K562 (cell line): ENCODE results near the gene SVBP. TPM values are rescaled to one million over a fixed set of nuclear protein-coding genes. Genes with fewer than 3 reads are reported as not detected.

Experiments used
- ATAC-seq: fragments of 200-7000 bp; cut with Tn5 transposase; 3 replicates; pipeline ENCODE4 v1.9.1; 2020; ENCODE audit warnings: moderate library complexity
- BruUV-seq: library from RNA; stranded (reverse); fragments of 400-500 nt; replicated peaks from 2 replicates; lab custom pipeline; 2021; lab: Mats Ljungman, UMichigan
- CTCF ChIA-PET: fragments of 300-600 bp; formaldehyde crosslinking; extraction: SDS; loops from one replicate; lab custom pipeline; 2021; ENCODE audit warnings: low intra/inter-chr PET ratio; lab: Yijun Ruan, JAX
- POLR2A ChIA-PET: fragments of 300-600, 350-650 bp; sonication (Branson Sonifier 250); formaldehyde crosslinking; extraction: SDS; loops from one replicate; lab custom pipeline; 2021; ENCODE audit warnings: antibody characterized with exemption, inconsistent platforms; lab: Yijun Ruan, JAX
- DNase-seq, 4 experiments: peaks; one replicate each; pipeline versions ENCODE4 v3.0.0 to v3.0.0-alpha.2; 2011 to 2018; ENCODE audit warnings: low spot score in 3 of 4, mixed read lengths in 3 of 4; ENCODE audit errors: extremely low read depth in 1 of 4
- FAIRE-seq: peaks from 2 replicates; lab custom pipeline; 2011; peaks lifted over from hg19 to GRCh38; lab: Jason Lieb, UNC
- H2AFZ ChIP-seq: 2 replicates; pipeline ENCODE4 v1.6.0; 2011; ENCODE audit warnings: low read depth, low read length, control low read depth, inconsistent platforms
- H3K27ac ChIP-seq: fragments of 200-600 bp; 3 replicates; pipeline ENCODE4 v1.8.0; 2011; ENCODE audit warnings: low read depth, mild to moderate bottlenecking, control low read depth, inconsistent platforms, low read length, moderate library complexity, mixed read lengths; ENCODE audit errors: extremely low read depth
- H3K27me3 ChIP-seq, 2 experiments: fragments of 300-600 bp in 1 of 2; 2 replicates in 1 of 2; 3 replicates in 1 of 2; pipeline versions ENCODE4 v1.6.0 to v1.8.0; 2011; ENCODE audit warnings: inconsistent platforms in 2 of 2, low read length in 2 of 2, mild to moderate bottlenecking in 1 of 2, mixed read lengths in 1 of 2, moderate library complexity in 1 of 2; ENCODE audit not compliant: control insufficient read depth in 2 of 2, insufficient read depth in 2 of 2
- H3K36me3 ChIP-seq: fragments of 300-600 bp; 3 replicates; pipeline ENCODE4 v1.8.0; 2011; ENCODE audit warnings: mild to moderate bottlenecking, low read length, inconsistent platforms; ENCODE audit not compliant: control insufficient read depth, insufficient read depth
- H3K4me1 ChIP-seq, 2 experiments: fragments of 200-600 bp in 1 of 2; replicated peaks in 1 of 2; 2 replicates in 1 of 2; 3 replicates in 1 of 2; pipeline versions ENCODE4 v1.5.1 to v1.8.0; 2011; ENCODE audit warnings: inconsistent platforms in 2 of 2, low read length in 2 of 2, mild to moderate bottlenecking in 1 of 2, mixed read lengths in 1 of 2, moderate library complexity in 1 of 2; ENCODE audit not compliant: control insufficient read depth in 2 of 2, insufficient read depth in 2 of 2
- H3K4me2 ChIP-seq: 2 replicates; pipeline ENCODE4 v1.6.1; 2011; ENCODE audit warnings: low read length, control low read depth, inconsistent platforms, mixed read lengths; ENCODE audit not compliant: insufficient read depth
- H3K4me3 ChIP-seq: fragments of 200-600 bp; sonication (generic), shearing (Covaris generic); 2 replicates; pipeline ENCODE4 v1.5.1; 2016; ENCODE audit warnings: control low read depth, inconsistent platforms
- H3K79me2 ChIP-seq: fragments of 200-600 bp; 3 replicates; pipeline ENCODE4 v1.8.0; 2011; ENCODE audit warnings: low read length, inconsistent platforms; ENCODE audit not compliant: control insufficient read depth, insufficient read depth
- H3K9ac ChIP-seq, 2 experiments: 2 replicates each; pipeline versions ENCODE4 v1.6.0 to v1.6.1; 2011; ENCODE audit warnings: low read depth in 2 of 2, low read length in 2 of 2, control low read depth in 1 of 2, inconsistent platforms in 1 of 2, mild to moderate bottlenecking in 1 of 2, mixed read lengths in 1 of 2; ENCODE audit not compliant: insufficient read depth in 1 of 2
- H3K9me1 ChIP-seq: one replicate; pipeline ENCODE4 v1.6.0; 2011; ENCODE audit warnings: inconsistent platforms, mild to moderate bottlenecking, low read length, moderate library complexity; ENCODE audit not compliant: control insufficient read depth, insufficient read depth
- H3K9me3 ChIP-seq: replicated peaks from 2 replicates; pipeline ENCODE4 v1.5.1; 2011; ENCODE audit warnings: low read depth, low read length, inconsistent platforms; ENCODE audit not compliant: control insufficient read depth, insufficient read depth
- H4K20me1 ChIP-seq: replicated peaks from 2 replicates; pipeline ENCODE4 v1.6.1; 2011; ENCODE audit warnings: low read length, inconsistent platforms, mixed read lengths; ENCODE audit not compliant: control insufficient read depth, insufficient read depth
- ATF1 ChIP-seq, 2 experiments: fragments of 450-650 bp in 1 of 2; IDR thresholded peaks; 2 replicates each; pipeline ENCODE4 v1.6.1; 2016; ENCODE audit warnings: missing compliant biosample characterization in 1 of 2, missing genetic modification characterization in 1 of 2
- ATF3 ChIP-seq, 2 experiments: fragments of 450-650 bp in 1 of 2; sonication (generic) in 1 of 2; formaldehyde crosslinking in 1 of 2; IDR thresholded peaks in 1 of 2; conservative IDR thresholded peaks in 1 of 2; 2 replicates each; pipeline versions ENCODE4 v1.6.1 to v1.8.1; 2016 to 2023; ENCODE audit warnings: mild to moderate bottlenecking in 2 of 2, moderate library complexity in 2 of 2, inconsistent platforms in 1 of 2, missing genetic modification reagents in 1 of 2
- ETV5 ChIP-seq: sonication (generic); formaldehyde crosslinking; IDR thresholded peaks from 2 replicates; pipeline ENCODE4 v1.4.0; 2020; ENCODE audit warnings: low read depth, mild to moderate bottlenecking, missing genetic modification reagents
- HSF4 ChIP-seq: fragments of 250-450 bp; sonication (Bioruptor Pico); IDR thresholded peaks from 2 replicates; pipeline ENCODE4 v2.1.2; 2022; ENCODE audit warnings: mild to moderate bottlenecking, moderate library complexity, borderline replicate concordance
- KDM2B ChIP-seq: fragments of 250-450 bp; sonication (Bioruptor Pico); IDR thresholded peaks from 2 replicates; pipeline ENCODE4 v1.8.0; 2021; ENCODE audit warnings: mild to moderate bottlenecking, moderate library complexity
- NFRKB ChIP-seq: fragments of 450-650 bp; IDR thresholded peaks from 2 replicates; pipeline ENCODE4 v1.6.1; 2016; ENCODE audit warnings: low read depth
- PRDM10 ChIP-seq: fragments of 450-650 bp; IDR thresholded peaks from 2 replicates; pipeline ENCODE4 v1.6.1; 2018; ENCODE audit not compliant: partially characterized antibody
- RUNX1 ChIP-seq: sonication (generic); IDR thresholded peaks from 2 replicates; pipeline ENCODE4 v1.6.1; 2016; ENCODE audit warnings: antibody characterized with exemption, low read depth
- XRCC4 ChIP-seq: IDR thresholded peaks from one replicate; pipeline ENCODE4 v1.6.1; 2011; ENCODE audit not compliant: insufficient read depth, insufficient read length; ENCODE audit errors: extremely low read depth
- ZBTB17 ChIP-seq: fragments of 450-650 bp; formaldehyde crosslinking; IDR thresholded peaks from 2 replicates; pipeline ENCODE4 v1.4.0; 2020; ENCODE audit warnings: mild to moderate bottlenecking
- ZBTB7A ChIP-seq: IDR thresholded peaks from 2 replicates; pipeline ENCODE4 v1.6.1; 2011; ENCODE audit warnings: low read depth, mild to moderate bottlenecking, low read length, moderate library complexity, borderline replicate concordance; ENCODE audit not compliant: control insufficient read depth
- ZNF830 ChIP-seq: fragments of 250-450 bp; sonication (Bioruptor Pico); IDR thresholded peaks from 2 replicates; pipeline ENCODE4 v1.5.0; 2021; ENCODE audit warnings: mild to moderate bottlenecking
- WGBS: fragments of 100-300 bp; shearing (Covaris generic); methylation state at CpG from one replicate; pipeline ENCODE4 v1.1.6; 2016; ENCODE audit warnings: low coverage, mixed read lengths; ENCODE audit not compliant: insufficient coverage; ENCODE audit errors: missing lambda C conversion rate; 5-methylcytosine and 5-hydroxymethylcytosine counted together
- in situ Hi-C: fragments of 300-500 bp; cut with MboI; formaldehyde crosslinking; loops from 4 replicates; pipeline ENCODE4 v1.15.0; 2018; ENCODE audit warnings: inconsistent platforms, mixed read lengths
- intact Hi-C: fragments of 100-400 bp; cut with micrococcal nuclease; formaldehyde crosslinking; loops from 2 replicates; pipeline ENCODE4 v1.14.2; 2022
- polyA plus RNA-seq, 8 experiments: library from polyadenylated mRNA; depleted of rRNA in 4 of 8; stranded (reverse) in 5 of 8; unstranded in 3 of 8; fragments of >200 nt; fragmentation: Nextera tagmentation in 2 of 8; fragmentation: Illumina TruSeq in 1 of 8; extraction: Ambion mirVana in 2 of 8; extraction: Trizol in 1 of 8; gene quantifications; 2 replicates each; pipeline versions ENCODE4 v1.2.1 to v1.2.3, GENCODE V29; 2011 to 2014; ENCODE audit warnings: inconsistent platforms in 1 of 8, missing spikeins in 1 of 8
- total RNA-seq, 7 experiments: library from RNA; depleted of rRNA in 6 of 7; stranded (reverse); fragments of >200 nt in 6 of 7; fragmentation: Illumina TruSeq in 2 of 7; extraction: Trizol in 2 of 7; gene quantifications; 2 replicates each; pipeline versions ENCODE4 v1.2.1 to v1.2.3, GENCODE V29; 2011 to 2021; ENCODE audit warnings: low replicate concordance in 1 of 7
- TF ChIP-seq, protein P1 (sequence below), 2 experiments: fragments of 250-450 bp in 1 of 2; fragments of 450-650 bp in 1 of 2; sonication (Bioruptor Pico) in 1 of 2; IDR thresholded peaks; 2 replicates each; pipeline versions ENCODE4 v1.6.1 to v1.8.0; 2016 to 2021; ENCODE audit warnings: mild to moderate bottlenecking in 2 of 2, moderate library complexity in 2 of 2, missing compliant biosample characterization in 1 of 2, missing genetic modification characterization in 1 of 2
- TF ChIP-seq, protein P2 (sequence below): sonication (generic); formaldehyde crosslinking; IDR thresholded peaks from 2 replicates; pipeline ENCODE4 v1.8.0; 2022; ENCODE audit warnings: mild to moderate bottlenecking, missing genetic modification reagents

Gene SVBP
- total and polyA plus RNA-seq, 9 of the 15 experiments (the other 6 are each of a cell fraction or from before 2014, with no cell fraction given): 31.7 to 49.7 (median 40.0) TPM

DNA sequence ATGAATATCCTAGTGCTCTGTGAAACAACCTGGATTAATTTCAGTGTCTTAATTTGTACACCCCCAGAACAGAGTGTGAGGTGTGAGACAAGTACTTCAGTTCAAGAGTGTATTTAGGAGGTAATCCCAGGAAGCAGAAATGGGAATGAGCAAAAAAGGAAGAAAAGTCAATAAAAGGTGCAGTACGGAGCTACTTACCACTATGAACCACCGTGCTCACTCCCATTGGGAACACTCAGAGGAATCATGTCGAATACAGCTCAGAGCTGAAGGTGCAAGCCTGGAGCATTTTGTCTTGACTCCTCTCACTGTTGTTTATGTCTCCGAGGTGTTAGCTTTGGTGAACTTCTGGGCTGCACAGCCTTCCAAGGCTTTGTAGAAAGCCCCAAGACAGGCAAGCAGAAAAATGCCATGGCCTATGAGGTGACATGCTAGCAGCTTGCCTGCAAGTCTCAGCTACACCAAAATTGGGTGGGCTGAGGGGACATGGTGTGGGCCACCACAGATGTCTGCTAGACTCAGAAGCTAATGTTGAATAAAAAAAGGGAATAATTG, 7.4 kb upstream of the SVBP start:
- Histone ChIP-seq H2AFZ (peak overlapping the region; percentile 81), H3K4me2 (peak overlapping the region; percentile 97), H3K79me2 (peaks cover 55% of the 10 kb centered on the region), H4K20me1 (no peaks in the 10 kb centered on the region), H3K36me3 (peaks cover 14% of the 10 kb centered on the region), H3K4me3 (peak overlapping the region; percentile 2; the same call in 1 of the 2 replicates), H3K9ac (peak overlapping the region; percentile 39 to 86; a peak in 3 of 4 replicates), H3K9me1 (no peaks in the 10 kb centered on the region), H3K27me3 (no peaks in the 10 kb centered on the region), H3K27ac (peak overlapping the region; percentile 87), H3K9me3 (no peaks in the 10 kb centered on the region), H3K4me1 (peaks cover 22 to 58% of the 10 kb centered on the region in 2 experiments)
- WGBS: 11% methylated on average over 4 of the region's 4 CpGs
- ATAC-seq (peak; percentile 51), FAIRE-seq (no peak), DNase-seq (peak in 2 of 4 experiments; percentile 34 to 60)
- in situ Hi-C loops (no loop called here), intact Hi-C loops (loop anchor here (1.0 to 5.0 kb wide), 5 partner anchors 7 to 138 kb away; partner anchors contain the start of genes C1orf50, ERMAP, P3H1 and SVBP)
- ChIA-PET POLR2A (interaction anchor here (0.7 to 8.7 kb wide), 14 partner anchors 8 to 249 kb away, joined by 3 to 76 read pairs (median 4); partner anchors contain the start of genes C1orf50, ERMAP, P3H1 and YBX1), CTCF (interaction anchor here (0.7 kb wide), 1 partner anchor 44 kb away, joined by 3 read pairs; no protein-coding TSS in a partner anchor)
- BruUV-seq: no TSS peak
- no peak for TF ChIP-seq ZNF830 (CRISPR knock-in tag)
- TF ChIP-seq PRDM10: peak; percentile 78
- TF ChIP-seq KDM2B: peak; percentile 27; the same call in 1 of the 2 replicates
- TF ChIP-seq ATF3 (IDR thresholded peaks at IDR 0.05): no peak
- TF ChIP-seq ATF3 (CRISPR knock-in tag; conservative IDR thresholded peaks at IDR 0.05): peak; percentile 24
- no peak for TF ChIP-seq RUNX1
- 0 out of 2 replicates have a peak, but pooled peaks have one; percentile 6 for TF ChIP-seq HSF4 (CRISPR knock-in tag)
- TF ChIP-seq, protein P1, sequence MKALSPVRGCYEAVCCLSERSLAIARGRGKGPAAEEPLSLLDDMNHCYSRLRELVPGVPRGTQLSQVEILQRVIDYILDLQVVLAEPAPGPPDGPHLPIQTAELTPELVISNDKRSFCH (CRISPR knock-in tag; IDR thresholded peaks at IDR 0.05): no peak
- TF ChIP-seq, protein P1 (tag; IDR thresholded peaks at IDR 0.05): peak; percentile 27; the same call in 1 of the 2 replicates
- 0 out of 2 replicates have a peak, but pooled peaks have one; percentile 13 for TF ChIP-seq NFRKB
- peak; percentile 21; the same call in 1 of the 2 replicates for TF ChIP-seq ZBTB17 (CRISPR knock-in tag)
- no peak for TF ChIP-seq XRCC4
- TF ChIP-seq, protein P2, sequence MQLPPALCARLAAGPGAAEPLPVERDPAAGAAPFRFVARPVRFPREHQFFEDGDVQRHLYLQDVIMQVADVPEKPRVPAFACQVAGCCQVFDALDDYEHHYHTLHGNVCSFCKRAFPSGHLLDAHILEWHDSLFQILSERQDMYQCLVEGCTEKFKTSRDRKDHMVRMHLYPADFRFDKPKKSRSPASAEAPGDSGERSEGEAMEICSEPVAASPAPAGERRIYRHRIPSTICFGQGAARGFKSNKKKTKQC (CRISPR knock-in tag): 0 out of 2 replicates have a peak, but pooled peaks have one; percentile 41
- TF ChIP-seq ATF1 (CRISPR knock-in tag; IDR thresholded peaks at IDR 0.05): no peak
- TF ChIP-seq ATF1 (tag; IDR thresholded peaks at IDR 0.05): no peak
- peak; percentile 68 for TF ChIP-seq ZBTB7A
- peak; percentile 47; the same call in 1 of the 2 replicates for TF ChIP-seq ETV5
